Ishikawa (cell line): Measurements from ENCODE around the gene OLIG1.

Source experiments
- CEBPB ChIP-seq: IDR thresholded peaks from 2 replicates; pipeline ENCODE4 v1.6.1; 2012
- CREB1 ChIP-seq: IDR thresholded peaks from 2 replicates; pipeline ENCODE4 v1.6.1; 2012; ENCODE audit warnings: low read depth
- EP300 ChIP-seq: IDR thresholded peaks from 2 replicates; pipeline ENCODE4 v1.6.1; 2012; ENCODE audit warnings: borderline replicate concordance
- NFIC ChIP-seq: IDR thresholded peaks from 2 replicates; pipeline ENCODE4 v1.6.1; 2012
- RAD21 ChIP-seq: IDR thresholded peaks from 2 replicates; pipeline ENCODE4 v1.6.1; 2012; ENCODE audit warnings: low read depth
- TAF1 ChIP-seq: IDR thresholded peaks from 2 replicates; pipeline ENCODE4 v1.6.1; 2012; ENCODE audit warnings: low read depth, mild to moderate bottlenecking
- TEAD4 ChIP-seq: IDR thresholded peaks from 2 replicates; pipeline ENCODE4 v1.6.1; 2012
- YY1 ChIP-seq: IDR thresholded peaks from 2 replicates; pipeline ENCODE4 v1.6.1; 2012; ENCODE audit warnings: low read depth
- TF ChIP-seq, protein P1 (sequence below): IDR thresholded peaks from 2 replicates; pipeline ENCODE4 v1.6.1; 2012; ENCODE audit warnings: low read depth, mild to moderate bottlenecking
- TF ChIP-seq, protein P2 (sequence below): IDR thresholded peaks from 2 replicates; pipeline ENCODE4 v1.6.1; 2012

DNA sequence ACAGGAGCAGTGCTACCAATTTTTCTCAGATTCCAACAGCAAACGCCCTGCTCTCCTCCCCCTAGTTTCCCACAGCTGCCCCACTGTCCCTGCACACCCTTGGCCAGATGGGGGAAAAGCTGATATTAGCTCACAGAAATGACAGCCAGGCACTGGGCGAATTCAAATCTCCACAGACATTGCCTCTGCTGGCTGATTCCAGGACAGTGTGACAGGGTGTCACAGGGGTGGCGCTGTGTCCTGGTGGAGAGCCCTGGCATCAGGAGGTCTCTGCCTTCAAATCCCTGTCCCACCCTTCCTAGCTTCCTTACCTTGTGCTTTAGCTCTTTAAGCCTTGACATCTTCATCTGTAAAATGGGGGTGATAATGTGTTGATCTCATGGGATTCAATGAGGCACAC lies 10.4 kb downstream of the OLIG1 start:
- TF ChIP-seq RAD21 (no peak), TAF1 (no peak), CREB1 (no peak), NFIC (no peak), YY1 (no peak), EP300 (no peak), CEBPB (no peak), TEAD4 (no peak)
- TF ChIP-seq, protein P1, sequence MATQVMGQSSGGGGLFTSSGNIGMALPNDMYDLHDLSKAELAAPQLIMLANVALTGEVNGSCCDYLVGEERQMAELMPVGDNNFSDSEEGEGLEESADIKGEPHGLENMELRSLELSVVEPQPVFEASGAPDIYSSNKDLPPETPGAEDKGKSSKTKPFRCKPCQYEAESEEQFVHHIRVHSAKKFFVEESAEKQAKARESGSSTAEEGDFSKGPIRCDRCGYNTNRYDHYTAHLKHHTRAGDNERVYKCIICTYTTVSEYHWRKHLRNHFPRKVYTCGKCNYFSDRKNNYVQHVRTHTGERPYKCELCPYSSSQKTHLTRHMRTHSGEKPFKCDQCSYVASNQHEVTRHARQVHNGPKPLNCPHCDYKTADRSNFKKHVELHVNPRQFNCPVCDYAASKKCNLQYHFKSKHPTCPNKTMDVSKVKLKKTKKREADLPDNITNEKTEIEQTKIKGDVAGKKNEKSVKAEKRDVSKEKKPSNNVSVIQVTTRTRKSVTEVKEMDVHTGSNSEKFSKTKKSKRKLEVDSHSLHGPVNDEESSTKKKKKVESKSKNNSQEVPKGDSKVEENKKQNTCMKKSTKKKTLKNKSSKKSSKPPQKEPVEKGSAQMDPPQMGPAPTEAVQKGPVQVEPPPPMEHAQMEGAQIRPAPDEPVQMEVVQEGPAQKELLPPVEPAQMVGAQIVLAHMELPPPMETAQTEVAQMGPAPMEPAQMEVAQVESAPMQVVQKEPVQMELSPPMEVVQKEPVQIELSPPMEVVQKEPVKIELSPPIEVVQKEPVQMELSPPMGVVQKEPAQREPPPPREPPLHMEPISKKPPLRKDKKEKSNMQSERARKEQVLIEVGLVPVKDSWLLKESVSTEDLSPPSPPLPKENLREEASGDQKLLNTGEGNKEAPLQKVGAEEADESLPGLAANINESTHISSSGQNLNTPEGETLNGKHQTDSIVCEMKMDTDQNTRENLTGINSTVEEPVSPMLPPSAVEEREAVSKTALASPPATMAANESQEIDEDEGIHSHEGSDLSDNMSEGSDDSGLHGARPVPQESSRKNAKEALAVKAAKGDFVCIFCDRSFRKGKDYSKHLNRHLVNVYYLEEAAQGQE: no peak
- TF ChIP-seq, protein P2, sequence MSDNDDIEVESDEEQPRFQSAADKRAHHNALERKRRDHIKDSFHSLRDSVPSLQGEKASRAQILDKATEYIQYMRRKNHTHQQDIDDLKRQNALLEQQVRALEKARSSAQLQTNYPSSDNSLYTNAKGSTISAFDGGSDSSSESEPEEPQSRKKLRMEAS: no peak
